Cerebellar nuclear complex (tissue), 1 donor: ENCODE data around the gene IGF2R.
"Not testable (repeated sequence)": the region's sequence is repeated elsewhere in the genome, so short reads cannot be mapped to it uniquely, and the experiment has no call there.

Source experiments
- DNase-seq, 2 experiments: peaks; one replicate each; lab custom pipeline; 2025; lab: John Stamatoyannopoulos, UW

Gene IGF2R

DNA sequence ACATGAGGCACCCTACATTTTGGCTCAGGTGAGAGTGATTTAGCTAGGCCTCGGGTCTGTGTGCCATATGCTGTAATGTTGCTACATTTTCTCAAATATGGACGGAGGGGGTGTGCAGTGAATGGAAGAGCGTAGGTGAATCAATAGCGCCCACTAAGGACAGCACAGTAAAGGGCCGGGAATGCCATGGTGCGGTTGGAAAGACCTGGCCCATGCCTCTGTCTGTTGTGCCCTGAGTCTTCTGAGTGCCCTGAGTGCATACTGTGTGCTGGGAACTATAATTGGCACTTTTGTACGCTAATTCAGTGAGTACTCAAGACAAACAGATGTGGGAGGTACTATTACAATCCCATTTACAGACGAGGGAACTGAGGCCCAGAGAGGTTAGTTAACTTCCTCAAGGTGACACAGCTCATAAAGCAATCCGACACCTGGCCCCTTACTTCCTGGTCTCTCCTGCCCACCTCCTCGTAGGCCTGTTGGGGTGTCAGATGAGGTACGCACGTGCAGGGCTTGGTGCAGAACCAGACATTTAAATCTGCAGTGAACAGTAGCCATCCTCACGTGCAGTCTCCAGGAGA, 170.0 kb downstream of the IGF2R start:
- DNase-seq, result no peak

DNA sequence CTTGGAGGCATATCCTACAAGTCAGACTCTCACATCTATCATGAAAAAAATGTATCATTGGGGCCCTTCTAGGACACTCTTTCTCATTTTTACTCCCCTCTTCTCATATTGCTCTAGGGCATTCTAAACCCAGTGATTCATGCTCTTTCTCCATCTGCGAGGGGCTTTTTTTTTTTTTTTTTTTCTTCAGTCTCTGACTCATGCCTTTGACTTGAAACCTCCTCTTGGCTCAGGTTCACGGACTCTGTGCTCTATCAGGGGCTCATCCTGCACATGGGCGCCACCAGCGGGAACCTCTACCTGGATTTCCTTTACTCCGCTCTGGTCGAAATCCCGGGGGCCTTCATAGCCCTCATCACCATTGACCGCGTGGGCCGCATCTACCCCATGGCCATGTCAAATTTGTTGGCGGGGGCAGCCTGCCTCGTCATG, 170.6 kb downstream of the IGF2R start:
- DNase-seq, result no peak

- DNase-seq, result not testable (repeated sequence)
Observed at GRCh38 chr6:160140493-160140892, 171.6 kb downstream of the IGF2R start.

GRCh38 chr6:160141001-160141726, 172.3 kb downstream of the IGF2R start:
- no peak for DNase-seq

DNA sequence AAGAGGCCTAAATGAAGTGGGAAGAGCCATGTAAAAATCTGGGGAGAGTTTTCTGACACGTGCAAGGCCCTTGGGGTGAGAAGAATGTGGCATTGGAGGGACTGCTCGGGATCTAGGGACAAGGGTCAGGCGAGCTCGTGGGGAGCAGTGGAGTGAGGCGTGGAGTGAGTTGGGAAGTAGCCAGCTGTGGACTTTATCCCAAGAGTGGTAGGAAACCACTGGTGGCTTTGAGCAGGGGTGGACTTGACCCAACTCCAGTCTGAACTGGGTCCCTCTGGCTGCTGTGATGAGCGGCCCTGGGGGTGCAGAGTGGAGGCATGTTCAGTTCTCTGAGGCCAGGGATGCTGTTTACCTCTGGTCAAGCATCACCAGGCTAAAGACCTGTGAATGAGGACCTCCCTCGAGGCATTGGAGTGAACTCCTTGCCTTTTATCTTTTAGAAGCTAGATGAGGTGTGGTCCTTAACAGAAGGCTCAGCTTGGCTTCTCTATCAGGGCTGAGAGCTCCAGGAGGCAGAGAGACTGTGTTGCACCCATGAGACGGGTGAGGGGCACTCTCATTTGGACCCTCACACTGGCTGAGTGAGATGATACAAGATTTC, 173.3 kb downstream of the IGF2R start:
- DNase-seq, result no peak

GRCh38 chr6:160146454-160147145, 177.7 kb downstream of the IGF2R start:
- DNase-seq, result no peak

DNA sequence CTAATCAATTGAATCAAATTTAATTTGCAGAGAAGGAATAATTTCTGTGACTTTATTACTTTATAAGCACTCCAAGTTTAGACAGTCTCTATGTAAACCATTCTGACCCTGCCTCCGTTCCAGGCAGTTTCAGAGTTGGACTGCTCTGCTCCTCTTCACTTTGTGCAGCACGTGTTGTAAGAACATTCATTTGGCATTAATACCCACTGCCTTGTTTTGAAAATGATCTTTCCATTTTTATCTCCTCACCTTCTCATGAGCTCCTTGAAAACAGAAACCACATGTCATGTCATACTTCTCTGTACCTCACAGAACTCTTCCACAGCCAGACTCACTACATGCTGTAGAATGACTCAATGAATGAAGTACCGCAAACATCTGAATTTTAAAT, 178.3 kb downstream of the IGF2R start:
- DNase-seq, result no peak

GRCh38 chr6:160154471-160154870, 185.6 kb downstream of the IGF2R start:
- no peak for DNase-seq

DNA sequence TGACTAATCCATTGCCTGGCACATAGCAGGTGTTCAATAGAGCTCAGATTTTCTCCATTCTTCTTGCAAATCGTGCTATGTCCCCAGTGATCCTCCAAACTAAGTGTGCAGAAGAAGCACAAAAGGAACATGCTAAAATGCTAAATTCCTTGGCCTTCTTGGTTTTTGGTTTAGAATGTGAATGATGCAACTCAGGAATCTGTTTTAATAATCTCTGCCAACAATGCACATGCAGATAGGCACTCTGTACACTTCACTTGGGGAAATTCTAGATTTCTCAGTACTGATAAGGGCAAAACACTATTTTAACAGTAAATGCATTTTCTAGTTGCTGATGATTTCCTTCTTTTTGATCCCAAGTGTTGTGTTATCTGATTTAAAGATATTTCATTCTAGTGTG, 188.0 kb downstream of the IGF2R start:
- DNase-seq, result no peak

- DNase-seq, result no peak
Observed at GRCh38 chr6:160160450-160160849, 191.6 kb downstream of the IGF2R start.
